ENCODE results near the gene CCDC38.
"Not testable (repeated sequence)": the region's sequence is repeated elsewhere in the genome, so short reads cannot be mapped to it uniquely, and the experiment has no call there.

The CCDC38 gene

DNA sequence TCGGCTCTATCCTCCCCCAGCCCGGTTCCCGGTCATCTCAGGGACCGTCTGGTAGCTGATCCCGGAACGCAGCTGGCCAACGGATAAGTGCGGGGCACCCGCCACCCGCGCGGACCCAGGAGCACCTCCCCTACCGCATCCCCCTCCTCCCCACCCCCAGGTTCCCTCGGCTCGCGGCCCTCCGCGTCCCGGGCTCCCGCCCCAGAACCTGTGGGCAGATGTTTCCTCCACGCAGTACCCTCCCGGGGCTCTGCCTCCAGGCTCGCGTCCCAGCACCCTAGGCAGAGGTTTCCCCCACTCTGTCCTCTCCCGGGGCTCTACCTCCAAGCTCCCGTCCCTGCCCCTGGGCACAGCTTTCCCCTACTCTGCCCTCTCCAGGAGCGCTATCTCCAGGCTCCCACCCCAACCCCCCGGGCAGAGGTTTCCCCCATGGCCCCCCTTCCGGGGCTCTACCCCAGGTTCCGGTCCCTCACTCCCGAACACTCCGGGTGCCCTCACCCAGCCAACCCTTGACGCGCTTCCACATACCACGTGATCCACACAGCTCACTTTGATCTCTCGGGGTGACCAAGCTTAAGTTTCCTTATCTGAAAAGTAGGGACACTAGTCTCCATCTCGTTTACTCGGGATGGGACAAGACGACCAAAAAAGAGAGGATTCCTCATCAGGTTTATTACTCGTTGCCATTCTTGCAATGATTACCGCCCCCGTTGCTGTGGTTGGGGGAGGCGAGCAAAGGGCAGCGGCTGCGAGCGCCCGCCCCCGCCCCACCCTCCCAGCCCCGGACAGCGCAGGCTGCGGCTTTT, at the start of gene CCDC38:
CCDC38 (minus strand) TSS at position 91 of the 806 bp plus-strand sequence. CDS start 6,105 bp downstream, outside the sequence.
- DNase-seq (ENCODE audit: low read depth, low spot score): peak; percentile 84

DNA sequence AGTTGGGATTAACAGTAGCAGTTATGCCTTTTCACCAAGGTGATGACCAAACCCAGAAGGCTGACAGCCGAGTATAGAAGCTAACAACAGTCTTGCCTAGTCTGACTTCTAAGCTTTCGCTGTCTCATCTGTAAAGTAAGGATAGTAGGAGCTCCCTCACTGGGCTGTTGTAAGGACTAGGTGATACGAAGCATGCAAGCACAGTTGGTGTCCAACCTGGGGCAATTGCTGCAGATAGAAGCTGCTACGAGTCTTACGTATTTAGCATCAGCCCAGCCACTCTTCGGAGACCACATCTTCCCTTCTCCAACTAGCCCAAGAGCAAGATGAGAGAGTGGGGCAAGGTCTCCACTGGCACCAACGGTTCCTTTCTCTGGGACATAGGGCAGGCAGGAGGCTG, 47.7 kb upstream of the CCDC38 start:
- no peak for DNase-seq (ENCODE audit: low read depth, low spot score)

DNA sequence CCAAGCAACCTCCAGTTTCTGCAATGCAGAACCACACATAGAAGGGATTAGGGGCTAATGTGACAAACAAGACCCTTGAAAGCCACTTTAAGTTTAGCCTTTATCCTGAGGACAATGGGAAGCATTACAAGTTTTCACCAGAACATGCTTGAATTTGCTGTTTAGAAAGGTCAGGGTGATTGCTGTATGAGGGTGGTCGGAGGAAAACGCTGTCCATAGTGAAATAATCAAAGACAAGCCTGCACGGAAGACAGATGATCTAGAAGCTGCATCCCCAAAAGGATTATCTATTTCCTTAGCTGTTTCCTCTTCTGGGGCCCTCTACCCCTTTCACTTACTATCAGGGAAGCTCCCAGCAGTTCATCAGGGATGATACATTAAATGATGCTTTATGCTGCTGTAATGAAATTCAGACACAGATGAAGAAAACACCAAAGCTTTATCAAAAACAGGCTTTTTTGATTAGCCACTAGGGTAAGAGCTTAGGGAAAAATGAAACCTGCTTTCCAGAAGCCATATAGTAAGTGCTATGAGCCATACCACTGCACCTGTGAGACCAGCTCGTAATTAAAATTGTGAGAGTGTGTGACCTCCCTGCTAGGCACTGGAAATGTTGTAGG, 47.2 kb upstream of the CCDC38 start:
- DNase-seq (ENCODE audit: low read depth, low spot score): no peak

DNA sequence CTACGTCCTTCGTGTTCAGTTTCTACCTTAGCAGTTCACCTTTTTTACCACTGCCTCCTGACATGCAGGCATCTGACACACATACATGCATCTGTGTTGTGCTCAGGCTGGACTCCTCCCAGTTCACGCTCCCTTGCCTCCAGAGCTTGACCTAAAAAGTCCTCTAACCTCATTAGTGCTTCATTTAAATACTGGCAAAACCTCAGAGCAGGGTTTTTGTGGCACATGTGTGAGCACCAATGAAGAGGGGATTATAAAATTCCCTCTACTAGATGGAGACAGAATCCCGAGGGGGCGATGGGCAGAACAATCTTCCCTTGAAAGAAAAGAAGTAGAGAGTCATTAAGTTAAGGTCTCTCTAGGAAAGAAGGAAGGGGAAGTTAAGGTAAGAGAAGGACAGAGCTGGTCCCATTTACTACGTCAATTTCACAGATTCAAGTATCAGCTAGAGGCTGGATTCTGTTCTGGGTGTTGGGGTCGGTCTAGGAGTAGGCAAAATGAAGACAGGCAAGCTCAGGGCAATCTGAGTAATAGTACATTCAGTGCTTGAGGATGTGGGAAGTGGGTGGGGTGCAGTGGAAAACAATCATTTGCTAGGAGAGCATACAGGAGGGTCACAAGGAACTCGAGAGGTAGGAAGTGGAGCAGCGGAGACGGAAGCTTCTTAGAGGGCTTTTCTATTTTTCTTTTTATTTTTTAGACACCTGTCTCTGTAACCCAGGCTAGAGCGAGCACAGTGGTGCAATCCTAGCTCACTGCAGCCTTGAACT, 46.3 kb upstream of the CCDC38 start:
- no peak for DNase-seq (ENCODE audit: low read depth, low spot score)

DNA sequence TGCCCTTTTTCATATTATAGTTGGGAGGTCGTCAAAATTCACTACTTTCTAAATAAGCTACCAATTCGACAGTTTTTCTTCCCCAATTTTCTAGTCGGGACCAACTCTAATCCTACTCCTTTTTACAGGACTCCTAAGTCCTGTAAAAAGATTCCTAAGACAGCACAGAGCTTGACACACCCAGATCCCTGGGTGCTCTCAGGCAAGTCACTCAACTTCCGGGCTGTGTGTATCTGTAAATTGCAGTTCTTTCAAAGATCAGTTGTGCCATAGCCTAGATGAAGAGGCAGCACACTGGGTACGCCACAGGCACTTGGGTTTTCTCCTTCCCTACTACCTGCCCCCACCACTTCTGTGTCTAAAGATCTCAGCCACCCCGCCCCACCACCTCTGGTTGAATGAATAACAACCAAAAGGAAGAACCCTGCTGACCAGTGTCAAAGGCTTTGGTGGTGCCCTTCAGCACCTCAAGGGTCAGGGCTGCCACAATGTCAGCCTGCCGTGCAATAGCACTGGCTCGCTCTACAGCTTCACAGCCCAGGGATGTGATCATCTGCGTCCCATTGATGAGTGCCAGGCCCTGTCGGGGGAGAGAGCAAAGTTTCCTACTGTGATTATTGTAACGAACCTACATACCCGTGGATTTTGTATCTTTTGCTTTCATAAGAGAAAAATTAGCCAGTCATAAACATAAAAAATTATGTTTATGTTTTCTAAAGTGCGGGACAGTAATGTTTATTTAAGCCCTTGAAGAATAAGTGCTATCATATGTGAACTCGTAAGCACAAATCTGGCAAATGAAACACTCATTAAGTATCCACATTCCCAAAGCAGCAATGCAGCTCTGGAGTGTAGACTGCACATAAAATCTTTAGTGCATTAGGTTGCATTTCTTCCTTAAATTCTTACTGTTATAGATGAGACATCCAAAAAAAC, 44.5 kb upstream of the CCDC38 start:
- DNase-seq (ENCODE audit: low read depth, low spot score): no peak

DNA sequence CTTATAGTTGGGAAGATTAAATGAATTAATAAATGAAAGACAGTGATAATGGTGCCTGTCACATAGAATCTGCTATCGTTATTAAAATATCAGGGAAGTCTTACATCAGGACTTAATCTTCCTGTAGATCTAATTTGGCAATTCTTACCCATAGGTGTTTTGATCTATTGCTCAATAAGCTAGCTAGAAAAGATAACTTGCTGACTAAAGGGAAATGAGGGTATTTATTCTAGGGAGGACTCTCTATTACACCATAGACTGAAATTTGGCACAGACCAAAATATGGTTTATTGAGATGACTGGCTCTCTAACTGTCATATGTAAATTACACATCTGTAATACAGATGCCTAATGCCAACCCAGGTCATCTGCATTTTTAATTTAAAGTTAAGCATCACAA, 42.3 kb upstream of the CCDC38 start:
- no peak for DNase-seq (ENCODE audit: low read depth, low spot score)

DNA sequence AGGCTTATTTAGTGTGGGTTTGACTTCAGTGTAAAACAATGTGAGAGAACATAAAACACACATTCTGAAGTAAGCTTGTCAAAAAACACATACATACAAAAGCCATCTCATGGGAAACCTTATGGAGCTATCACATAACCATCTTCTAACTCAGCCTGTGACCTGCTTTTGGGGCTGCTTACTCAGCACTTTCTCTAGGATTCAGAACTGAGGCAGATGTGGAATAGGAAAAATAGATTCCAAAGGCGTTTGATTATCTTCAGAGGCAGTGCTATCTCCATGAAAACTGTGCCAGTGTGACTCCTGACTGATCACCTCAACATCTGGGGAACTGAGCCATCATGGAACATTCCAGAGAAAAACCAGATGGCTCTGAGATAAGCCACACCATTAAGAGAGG, 40.2 kb upstream of the CCDC38 start:
- no peak for DNase-seq (ENCODE audit: low read depth, low spot score)

DNA sequence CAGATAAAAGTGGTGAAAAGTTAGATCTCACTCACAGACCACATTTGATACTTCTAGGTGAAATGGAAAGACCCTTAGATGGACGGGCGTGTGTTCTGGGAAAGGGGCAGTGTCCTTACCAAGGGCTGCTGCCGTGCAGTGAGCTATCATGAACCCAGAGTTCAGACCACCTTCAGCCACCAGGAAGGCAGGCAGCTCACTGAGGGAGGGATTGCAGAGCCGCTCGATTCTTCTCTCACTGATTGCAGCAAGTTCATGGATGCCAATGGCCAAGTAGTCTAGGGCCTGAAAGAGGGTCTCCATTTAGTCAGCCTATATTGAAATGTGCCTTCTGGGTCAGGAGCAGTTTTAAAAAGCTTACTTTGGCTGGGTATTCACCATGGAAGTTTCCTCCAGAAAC, 38.0 kb upstream of the CCDC38 start:
- DNase-seq (ENCODE audit: low read depth, low spot score): no peak

DNA sequence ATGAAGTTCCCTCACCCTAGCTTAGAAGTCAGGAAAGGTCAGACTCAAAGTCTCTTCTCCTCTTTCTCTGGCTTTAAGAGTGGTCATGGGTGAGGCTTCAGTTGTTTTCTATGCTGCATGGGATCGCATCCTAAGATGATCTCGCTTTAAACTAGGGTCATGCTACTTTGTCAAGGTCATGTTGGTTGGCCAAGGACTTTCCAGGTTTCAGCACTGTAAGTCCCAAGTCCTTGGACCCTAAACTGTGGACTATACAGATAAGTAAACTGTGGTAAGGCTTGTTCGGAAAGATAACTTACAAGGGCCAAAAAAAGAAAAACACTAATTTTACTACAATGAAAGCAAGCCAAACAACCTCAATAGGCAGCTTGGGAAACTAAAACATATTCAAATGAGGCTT, 36.4 kb upstream of the CCDC38 start:
- DNase-seq (ENCODE audit: low read depth, low spot score): no peak

DNA sequence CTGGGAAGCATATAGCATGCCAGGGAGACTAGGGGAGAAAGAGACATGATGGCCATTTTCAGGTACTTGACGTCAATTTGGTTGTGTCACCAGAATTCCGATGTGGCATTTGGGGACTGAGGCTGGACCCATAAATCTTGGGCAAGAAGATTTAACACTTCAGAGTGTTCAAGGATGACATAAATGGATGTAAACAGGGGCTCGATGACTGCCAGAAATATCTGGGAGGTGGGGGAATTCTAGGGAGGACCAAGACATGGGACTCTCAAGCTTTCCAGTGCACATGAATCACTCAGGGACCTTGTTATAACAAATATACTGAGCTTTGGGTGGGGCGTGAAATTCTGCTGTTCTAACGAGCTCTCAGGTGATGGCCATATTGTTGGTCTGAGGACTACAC, 35.9 kb upstream of the CCDC38 start:
- DNase-seq (ENCODE audit: low read depth, low spot score): no peak

DNA sequence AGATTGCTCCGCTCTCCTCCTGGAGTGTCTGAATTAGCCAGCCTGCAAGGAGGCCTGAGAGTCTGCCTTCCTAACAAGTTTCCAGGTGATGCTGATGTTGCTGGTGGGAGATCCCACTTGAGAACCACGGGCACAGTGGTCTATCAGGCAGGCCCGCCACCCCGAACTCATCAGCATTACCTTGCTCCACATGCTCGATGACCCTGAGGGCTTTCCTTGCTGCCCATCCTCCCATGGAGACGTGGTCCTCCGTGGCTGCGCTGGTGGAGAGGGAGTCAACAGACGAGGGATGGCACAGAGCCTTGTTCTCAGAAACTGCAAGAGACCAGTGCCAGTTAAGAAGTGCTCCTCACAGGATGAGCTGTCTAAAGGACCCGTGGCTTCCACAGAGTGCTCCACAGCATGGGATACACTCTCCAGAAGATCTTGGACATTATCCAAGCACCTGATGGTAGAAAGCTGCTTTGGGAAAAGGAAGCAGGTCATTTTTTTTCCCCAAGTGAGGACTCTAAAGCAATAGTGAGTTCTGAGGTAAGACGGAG, 35.4 kb upstream of the CCDC38 start:
- DNase-seq (ENCODE audit: low read depth, low spot score): no peak

DNA sequence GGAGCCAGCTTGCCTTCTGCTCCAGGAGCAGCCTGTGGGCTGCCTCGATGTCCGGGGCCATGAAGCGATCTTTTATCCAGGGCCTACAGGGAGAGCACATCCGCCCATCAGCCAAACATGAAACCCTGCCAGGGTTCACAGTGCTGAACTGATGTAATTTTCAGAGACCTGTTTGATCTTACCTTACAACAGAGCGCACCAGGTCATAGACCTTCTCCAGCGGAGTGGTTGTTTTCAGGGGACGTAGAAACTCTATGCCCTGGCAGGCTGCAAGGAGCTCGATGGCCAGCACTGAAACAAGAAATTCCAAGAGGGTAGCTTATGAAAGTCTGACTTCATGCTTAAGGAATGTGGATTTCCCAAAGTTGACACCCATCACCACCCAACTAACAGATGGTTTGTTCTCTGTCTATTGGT, 34.0 kb upstream of the CCDC38 start:
- peak; percentile 48 for DNase-seq (ENCODE audit: low read depth, low spot score)

DNA sequence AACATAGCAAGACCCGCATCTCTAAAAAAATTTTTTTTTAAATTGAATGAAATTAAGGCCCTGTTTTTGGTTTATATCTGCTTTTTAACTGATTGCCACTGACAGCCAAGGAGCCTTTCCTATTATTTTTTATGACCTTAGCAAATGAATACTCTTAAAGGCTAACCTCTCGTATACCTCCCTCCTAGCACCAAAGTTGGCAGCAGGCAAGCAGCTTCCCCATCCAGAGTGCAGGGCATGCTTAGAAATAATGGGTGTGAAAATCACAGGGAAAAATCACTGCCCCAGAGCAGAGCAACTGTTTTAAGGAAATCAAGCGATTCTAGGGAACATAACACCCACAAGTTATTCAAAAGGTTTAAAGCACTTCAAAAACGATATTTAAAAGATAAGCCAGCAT, 33.1 kb upstream of the CCDC38 start:
- no peak for DNase-seq (ENCODE audit: low read depth, low spot score)

DNA sequence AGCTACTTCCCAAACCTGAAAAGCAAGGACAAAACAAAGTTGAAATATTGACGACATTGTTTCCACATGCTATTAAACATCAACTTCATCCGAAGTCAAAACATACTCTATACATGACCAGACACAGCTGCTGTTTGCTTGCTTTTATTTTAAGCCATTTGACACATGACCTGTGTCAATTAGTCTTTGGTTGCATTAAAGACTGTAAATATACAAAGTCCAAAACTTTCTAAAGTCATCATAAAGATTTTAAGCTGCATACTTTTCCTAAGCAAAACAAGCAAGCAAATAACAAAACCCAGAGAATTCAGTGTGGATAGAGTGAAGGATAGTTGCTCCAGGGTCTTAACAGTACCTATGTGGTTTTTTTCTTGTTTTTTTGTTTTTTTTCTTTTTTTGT, 31.9 kb upstream of the CCDC38 start:
- DNase-seq (ENCODE audit: low read depth, low spot score): no peak

DNA sequence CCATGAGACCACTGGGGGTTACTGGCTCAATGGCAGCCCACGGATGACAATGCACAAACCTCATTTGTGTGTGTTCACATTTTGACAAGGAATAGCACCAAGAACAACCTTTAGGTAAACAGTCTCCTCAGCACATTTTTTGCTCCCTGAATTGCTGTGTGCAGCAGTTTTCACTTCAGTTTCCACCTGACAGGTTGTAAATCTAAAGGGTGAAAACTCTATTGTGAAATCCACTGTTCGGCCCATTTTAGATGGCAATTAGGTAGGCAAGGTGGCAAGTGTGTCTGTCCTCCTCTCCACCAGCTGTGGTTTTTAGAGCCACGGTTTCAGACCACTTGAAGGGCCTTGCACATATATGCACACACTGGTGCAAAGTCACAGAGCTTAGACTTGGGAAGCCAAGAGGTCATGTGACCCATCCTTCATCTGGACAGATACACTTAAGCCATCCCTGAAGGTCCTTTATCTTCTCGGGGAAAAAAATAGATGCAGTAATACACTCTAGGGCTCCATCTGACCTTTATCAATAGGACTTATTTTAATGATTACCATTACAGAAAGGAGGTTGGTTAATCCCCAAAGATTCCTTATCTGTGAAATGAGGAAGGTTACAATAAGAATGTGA, 30.5 kb upstream of the CCDC38 start:
- no peak for DNase-seq (ENCODE audit: low read depth, low spot score)

DNA sequence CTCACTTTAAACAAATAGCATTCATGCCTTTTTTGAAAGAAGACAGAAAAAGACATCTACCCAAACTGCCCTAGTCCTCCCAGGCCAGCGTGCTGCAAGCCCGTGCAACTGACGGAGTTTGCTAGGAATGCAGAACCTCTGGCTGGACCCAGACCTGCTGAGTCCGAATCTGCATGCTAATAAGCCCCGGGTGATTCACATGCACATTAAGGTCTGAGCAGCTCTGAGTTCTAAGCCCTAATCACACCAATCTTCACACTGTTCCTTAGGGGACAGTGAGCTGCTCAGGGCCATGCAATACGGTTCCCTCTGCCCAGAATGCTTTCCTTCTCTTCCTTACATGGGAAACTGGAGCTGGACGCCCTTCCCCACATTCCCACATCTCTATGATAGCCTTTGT, 28.5 kb upstream of the CCDC38 start:
- peak; percentile 42 for DNase-seq (ENCODE audit: low read depth, low spot score)

DNA sequence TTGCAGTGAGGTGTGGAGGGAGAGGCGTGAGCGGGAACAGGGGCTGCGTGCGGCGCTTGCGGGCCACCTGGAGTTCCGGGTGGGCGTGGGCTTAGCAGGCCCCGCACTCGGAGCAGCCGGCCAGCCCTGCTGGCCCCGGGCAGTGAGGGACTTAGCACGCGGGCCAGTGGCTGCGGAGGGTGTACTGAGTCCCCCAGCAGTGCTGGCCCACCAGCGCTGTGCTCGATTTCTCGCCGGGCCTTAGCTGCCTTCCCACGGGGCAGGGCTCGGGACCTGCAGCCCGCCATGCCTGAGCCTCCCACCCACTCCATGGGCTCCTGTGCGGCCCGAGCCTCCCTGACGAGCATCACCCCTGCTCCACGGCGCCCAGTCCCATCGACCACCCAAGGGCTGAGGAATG, 26.7 kb upstream of the CCDC38 start:
- not testable (repeated sequence) for DNase-seq (ENCODE audit: low read depth, low spot score)

DNA sequence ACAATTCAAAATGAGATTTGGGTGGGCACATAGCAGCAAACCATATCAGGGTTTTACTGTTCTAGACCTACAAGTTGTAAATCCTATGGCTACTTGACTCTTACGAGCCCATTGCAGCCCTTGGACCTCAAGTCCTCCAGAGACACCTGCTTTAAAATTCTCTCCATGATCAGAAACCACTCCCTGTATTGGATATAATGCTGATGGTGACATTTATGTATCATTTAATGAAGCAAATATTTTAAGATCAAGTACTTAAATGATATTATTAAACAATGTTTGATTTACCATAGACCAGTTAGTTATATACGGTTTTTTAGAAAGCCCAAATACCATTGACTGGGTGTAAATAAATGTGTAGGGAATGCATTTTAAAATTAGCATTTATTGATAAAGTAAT, 24.9 kb upstream of the CCDC38 start:
- DNase-seq (ENCODE audit: low read depth, low spot score): no peak

DNA sequence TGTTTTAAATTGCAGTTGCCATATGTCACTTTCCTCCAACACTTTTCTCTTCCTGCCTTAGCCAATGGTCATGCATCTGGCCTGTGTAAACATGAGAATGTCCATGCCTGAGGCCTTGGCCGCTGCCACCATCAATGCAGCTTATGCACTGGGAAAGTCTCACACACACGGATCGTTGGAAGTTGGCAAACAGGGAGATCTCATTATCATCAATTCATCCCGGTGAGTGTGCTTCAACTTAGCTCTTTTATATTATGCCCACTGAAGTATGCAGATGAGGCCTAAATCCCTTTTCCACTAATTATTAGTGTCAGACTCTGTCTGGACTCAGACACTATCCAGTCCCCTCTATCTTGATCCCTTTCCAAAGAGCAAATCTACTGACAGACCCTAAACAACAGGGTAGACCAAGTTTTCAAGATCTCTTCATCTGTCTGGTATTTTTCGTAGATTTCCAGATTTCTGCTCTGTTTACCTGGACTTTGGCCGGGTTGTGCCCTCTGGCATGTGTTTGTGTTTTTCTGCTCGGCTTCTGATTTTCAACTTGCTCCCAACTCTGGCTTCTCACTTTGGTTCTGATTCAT, 24.0 kb upstream of the CCDC38 start:
- no peak for DNase-seq (ENCODE audit: low read depth, low spot score)

DNA sequence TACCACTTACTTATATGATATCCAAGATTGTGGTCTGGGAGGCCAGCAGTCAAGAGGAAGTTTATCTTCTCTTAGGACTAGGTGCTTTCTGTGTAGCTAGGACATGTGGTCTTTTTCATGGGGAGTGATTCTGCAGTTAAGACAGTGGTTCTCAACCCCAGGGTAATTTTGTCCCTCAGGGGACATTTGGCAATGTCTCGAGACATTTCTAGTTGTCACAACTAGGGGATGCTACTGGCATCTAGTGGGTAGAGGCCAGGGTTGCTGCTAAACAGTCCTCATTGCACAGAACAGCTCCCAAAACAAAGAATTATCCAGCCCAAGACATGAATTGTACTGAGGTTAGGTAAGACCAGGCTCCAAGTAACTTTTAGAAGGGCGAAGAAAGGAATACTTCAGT, 20.7 kb upstream of the CCDC38 start:
- DNase-seq (ENCODE audit: low read depth, low spot score): no peak

Data from astrocyte of the hippocampus (primary cell).